ENCODE measurements around the gene TACC3. TPM values are rescaled to one million over a fixed set of nuclear protein-coding genes. Genes with fewer than 3 reads are reported as not detected.
"Not testable (repeated sequence)": the region's sequence is repeated elsewhere in the genome, so short reads cannot be mapped to it uniquely, and the experiment has no call there.

TACC3 gene
- total RNA-seq, 1 experiment from 2014 or later, result 207 TPM

GRCh38 chr4:1695913-1696312 lies 25.4 kb upstream of the TACC3 start (continued):
- TF ChIP-seq ZNF416 (CRISPR knock-in tag; IDR thresholded peaks at IDR 0.05), result no peak
- no peak for TF ChIP-seq ZNF232 (CRISPR knock-in tag; IDR thresholded peaks at IDR 0.05)
- no peak for TF ChIP-seq TP53 (CRISPR knock-in tag; IDR thresholded peaks at IDR 0.05)
- no peak for TF ChIP-seq TEAD1 (CRISPR knock-in tag; IDR thresholded peaks at IDR 0.05)
- TF ChIP-seq, protein P1, sequence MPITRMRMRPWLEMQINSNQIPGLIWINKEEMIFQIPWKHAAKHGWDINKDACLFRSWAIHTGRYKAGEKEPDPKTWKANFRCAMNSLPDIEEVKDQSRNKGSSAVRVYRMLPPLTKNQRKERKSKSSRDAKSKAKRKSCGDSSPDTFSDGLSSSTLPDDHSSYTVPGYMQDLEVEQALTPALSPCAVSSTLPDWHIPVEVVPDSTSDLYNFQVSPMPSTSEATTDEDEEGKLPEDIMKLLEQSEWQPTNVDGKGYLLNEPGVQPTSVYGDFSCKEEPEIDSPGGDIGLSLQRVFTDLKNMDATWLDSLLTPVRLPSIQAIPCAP (CRISPR knock-in tag; IDR thresholded peaks at IDR 0.05), result no peak
- no peak for TF ChIP-seq ZNF671 (CRISPR knock-in tag; IDR thresholded peaks at IDR 0.05)

DNA sequence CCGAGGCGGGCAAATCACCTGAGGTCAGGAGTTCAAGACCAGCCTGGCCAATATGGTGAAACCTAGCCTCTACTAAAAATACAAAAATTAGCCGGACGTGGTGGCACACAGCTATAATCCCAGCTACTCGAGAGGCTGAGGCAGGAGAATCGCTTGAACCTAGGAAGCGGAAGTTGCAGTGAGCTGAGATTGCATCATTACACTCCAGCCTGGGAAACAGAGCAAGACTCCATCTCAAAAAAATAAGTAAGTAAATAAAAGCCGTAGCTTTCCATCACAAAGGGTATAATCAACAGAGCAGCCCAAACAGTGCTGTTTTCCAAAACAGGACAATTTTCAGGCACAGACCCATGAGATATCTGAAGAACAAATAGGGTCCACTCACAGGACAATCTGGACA lies 19.6 kb upstream of the TACC3 start:
- H3K4me3 Mint-ChIP-seq; H3K4me1 Mint-ChIP-seq; DNase-seq (ENCODE audit: low spot score); H3K27ac Mint-ChIP-seq; H3K9me3 Mint-ChIP-seq; H3K27me3 Mint-ChIP-seq (ENCODE audit: low read depth); ATAC-seq; POLR2A ChIA-PET: not testable (repeated sequence)
- H3K36me3 Mint-ChIP-seq, result peaks cover 63% of the 10 kb centered on the region
- CTCF ChIA-PET, result interaction anchor here (0.7 to 4.5 kb wide), 2 partner anchors 8 to 28 kb away, joined by 3 to 18 read pairs; no protein-coding TSS in a partner anchor

DNA sequence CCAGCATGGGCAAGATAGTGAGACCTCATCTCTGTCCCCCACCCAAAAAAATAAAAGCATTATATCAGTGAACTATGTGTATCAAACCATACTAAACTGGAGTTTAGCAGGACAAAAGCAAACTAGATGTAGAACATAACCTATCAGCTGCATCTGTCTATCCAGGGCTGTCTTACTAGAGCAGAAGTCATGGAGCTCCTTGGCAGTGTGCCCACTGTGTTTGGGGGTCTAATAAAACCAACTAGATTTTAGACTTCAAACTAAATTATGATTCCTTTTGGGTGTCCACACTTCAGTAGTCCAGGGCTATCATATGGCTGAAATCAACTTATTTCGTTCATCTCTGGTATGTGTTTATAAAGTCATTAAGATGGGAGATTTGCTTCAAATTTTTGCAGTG lies 17.5 kb upstream of the TACC3 start:
- H3K4me3 Mint-ChIP-seq, result no peak overlapping the region
- H3K27ac Mint-ChIP-seq, result no peak overlapping the region
- no peaks in the 10 kb centered on the region for H3K27me3 Mint-ChIP-seq (ENCODE audit: low read depth)
- TF ChIP-seq NR3C1 (CRISPR knock-in tag; conservative IDR thresholded peaks at IDR 0.05; ENCODE audit: low read depth) (no peak), TEAD4 (CRISPR knock-in tag; IDR thresholded peaks at IDR 0.05) (no peak), GTF2I (CRISPR knock-in tag; conservative IDR thresholded peaks at IDR 0.05) (no peak)
- peaks cover 60% of the 10 kb centered on the region for H3K36me3 Mint-ChIP-seq
- H3K4me1 Mint-ChIP-seq, result no peaks in the 10 kb centered on the region
- ChIA-PET CTCF (interaction anchor here (4.5 kb wide), 1 partner anchor 10 kb away, joined by 18 read pairs; no protein-coding TSS in a partner anchor), POLR2A (no interaction called here)
- DNase-seq (ENCODE audit: low spot score) (no peak), ATAC-seq (no peak)
- no peaks in the 10 kb centered on the region for H3K9me3 Mint-ChIP-seq

- ATAC-seq (no peak), DNase-seq (ENCODE audit: low spot score) (no peak)
- H3K27ac Mint-ChIP-seq, result no peak overlapping the region
- TF ChIP-seq, protein P2, sequence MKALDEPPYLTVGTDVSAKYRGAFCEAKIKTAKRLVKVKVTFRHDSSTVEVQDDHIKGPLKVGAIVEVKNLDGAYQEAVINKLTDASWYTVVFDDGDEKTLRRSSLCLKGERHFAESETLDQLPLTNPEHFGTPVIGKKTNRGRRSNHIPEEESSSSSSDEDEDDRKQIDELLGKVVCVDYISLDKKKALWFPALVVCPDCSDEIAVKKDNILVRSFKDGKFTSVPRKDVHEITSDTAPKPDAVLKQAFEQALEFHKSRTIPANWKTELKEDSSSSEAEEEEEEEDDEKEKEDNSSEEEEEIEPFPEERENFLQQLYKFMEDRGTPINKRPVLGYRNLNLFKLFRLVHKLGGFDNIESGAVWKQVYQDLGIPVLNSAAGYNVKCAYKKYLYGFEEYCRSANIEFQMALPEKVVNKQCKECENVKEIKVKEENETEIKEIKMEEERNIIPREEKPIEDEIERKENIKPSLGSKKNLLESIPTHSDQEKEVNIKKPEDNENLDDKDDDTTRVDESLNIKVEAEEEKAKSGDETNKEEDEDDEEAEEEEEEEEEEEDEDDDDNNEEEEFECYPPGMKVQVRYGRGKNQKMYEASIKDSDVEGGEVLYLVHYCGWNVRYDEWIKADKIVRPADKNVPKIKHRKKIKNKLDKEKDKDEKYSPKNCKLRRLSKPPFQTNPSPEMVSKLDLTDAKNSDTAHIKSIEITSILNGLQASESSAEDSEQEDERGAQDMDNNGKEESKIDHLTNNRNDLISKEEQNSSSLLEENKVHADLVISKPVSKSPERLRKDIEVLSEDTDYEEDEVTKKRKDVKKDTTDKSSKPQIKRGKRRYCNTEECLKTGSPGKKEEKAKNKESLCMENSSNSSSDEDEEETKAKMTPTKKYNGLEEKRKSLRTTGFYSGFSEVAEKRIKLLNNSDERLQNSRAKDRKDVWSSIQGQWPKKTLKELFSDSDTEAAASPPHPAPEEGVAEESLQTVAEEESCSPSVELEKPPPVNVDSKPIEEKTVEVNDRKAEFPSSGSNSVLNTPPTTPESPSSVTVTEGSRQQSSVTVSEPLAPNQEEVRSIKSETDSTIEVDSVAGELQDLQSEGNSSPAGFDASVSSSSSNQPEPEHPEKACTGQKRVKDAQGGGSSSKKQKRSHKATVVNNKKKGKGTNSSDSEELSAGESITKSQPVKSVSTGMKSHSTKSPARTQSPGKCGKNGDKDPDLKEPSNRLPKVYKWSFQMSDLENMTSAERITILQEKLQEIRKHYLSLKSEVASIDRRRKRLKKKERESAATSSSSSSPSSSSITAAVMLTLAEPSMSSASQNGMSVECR (CRISPR knock-in tag; IDR thresholded peaks at IDR 0.05; ENCODE audit: borderline replicate concordance), result no peak
- H3K27me3 Mint-ChIP-seq (ENCODE audit: low read depth), result no peaks in the 10 kb centered on the region
- CTCF ChIA-PET, result no interaction called here
- H3K4me3 Mint-ChIP-seq, result no peak overlapping the region
- H3K9me3 Mint-ChIP-seq, result no peaks in the 10 kb centered on the region
- H3K36me3 Mint-ChIP-seq, result peaks cover 56% of the 10 kb centered on the region
- POLR2A ChIA-PET, result interaction anchor here (0.6 kb wide), 1 partner anchor 261 kb away, joined by 3 read pairs; no protein-coding TSS in a partner anchor
- H3K4me1 Mint-ChIP-seq, result peaks cover 6% of the 10 kb centered on the region
Measured at GRCh38 chr4:1705732-1706131, 15.6 kb upstream of the TACC3 start.

DNA sequence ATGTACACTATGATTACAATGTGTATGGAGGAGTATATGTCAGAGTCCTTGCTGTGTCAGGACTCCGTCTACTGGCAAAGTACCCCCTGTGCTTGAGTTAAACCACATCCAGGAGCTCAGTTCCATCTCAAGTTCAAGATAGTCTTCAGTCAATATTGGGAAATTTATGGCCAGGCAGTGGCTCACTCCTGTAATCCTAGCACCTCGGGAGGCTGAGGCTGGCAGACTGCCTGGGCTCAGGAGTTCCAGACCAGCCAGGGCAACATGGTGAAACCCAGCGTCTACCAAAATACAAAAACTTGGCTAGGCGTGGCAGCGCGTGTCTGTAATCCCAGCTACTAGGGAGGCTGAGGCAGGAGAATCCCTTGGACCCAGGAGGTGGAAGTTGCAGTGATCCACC lies 15.0 kb upstream of the TACC3 start:
- CTCF ChIA-PET, result no interaction called here
- TF ChIP-seq HMGXB4 (CRISPR knock-in tag; IDR thresholded peaks at IDR 0.05) (no peak), NR2C2 (CRISPR knock-in tag; IDR thresholded peaks at IDR 0.05) (no peak), ZNF219 (CRISPR knock-in tag; IDR thresholded peaks at IDR 0.05; ENCODE audit: borderline replicate concordance) (no peak), ZNF671 (CRISPR knock-in tag; IDR thresholded peaks at IDR 0.05) (no peak), E2F1 (CRISPR knock-in tag; IDR thresholded peaks at IDR 0.05) (no peak)
- TF ChIP-seq, protein P3, sequence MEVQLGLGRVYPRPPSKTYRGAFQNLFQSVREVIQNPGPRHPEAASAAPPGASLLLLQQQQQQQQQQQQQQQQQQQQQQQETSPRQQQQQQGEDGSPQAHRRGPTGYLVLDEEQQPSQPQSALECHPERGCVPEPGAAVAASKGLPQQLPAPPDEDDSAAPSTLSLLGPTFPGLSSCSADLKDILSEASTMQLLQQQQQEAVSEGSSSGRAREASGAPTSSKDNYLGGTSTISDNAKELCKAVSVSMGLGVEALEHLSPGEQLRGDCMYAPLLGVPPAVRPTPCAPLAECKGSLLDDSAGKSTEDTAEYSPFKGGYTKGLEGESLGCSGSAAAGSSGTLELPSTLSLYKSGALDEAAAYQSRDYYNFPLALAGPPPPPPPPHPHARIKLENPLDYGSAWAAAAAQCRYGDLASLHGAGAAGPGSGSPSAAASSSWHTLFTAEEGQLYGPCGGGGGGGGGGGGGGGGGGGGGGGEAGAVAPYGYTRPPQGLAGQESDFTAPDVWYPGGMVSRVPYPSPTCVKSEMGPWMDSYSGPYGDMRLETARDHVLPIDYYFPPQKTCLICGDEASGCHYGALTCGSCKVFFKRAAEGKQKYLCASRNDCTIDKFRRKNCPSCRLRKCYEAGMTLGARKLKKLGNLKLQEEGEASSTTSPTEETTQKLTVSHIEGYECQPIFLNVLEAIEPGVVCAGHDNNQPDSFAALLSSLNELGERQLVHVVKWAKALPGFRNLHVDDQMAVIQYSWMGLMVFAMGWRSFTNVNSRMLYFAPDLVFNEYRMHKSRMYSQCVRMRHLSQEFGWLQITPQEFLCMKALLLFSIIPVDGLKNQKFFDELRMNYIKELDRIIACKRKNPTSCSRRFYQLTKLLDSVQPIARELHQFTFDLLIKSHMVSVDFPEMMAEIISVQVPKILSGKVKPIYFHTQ (CRISPR knock-in tag; IDR thresholded peaks at IDR 0.05), result no peak

More for the DNA sequence above, 15.0 kb upstream of the TACC3 start:
- no peak for DNase-seq (ENCODE audit: low spot score)
- no peak overlapping the region for H3K27ac Mint-ChIP-seq
- no peak for ATAC-seq
- H3K27me3 Mint-ChIP-seq (ENCODE audit: low read depth), result peaks cover under 1% of the 10 kb centered on the region; the same call in 1 of the 2 replicates
- H3K36me3 Mint-ChIP-seq, result peaks cover 55% of the 10 kb centered on the region
- H3K9me3 Mint-ChIP-seq, result no peaks in the 10 kb centered on the region
- POLR2A ChIA-PET, result interaction anchor here (0.6 kb wide), 1 partner anchor 260 kb away, joined by 3 read pairs; no protein-coding TSS in a partner anchor
- peaks cover 11% of the 10 kb centered on the region for H3K4me1 Mint-ChIP-seq
- no peak overlapping the region for H3K4me3 Mint-ChIP-seq

Data from WTC11 (cell line).